HL-60 (cell line): ENCODE measurements around the gene COTL1.
A peak's percentile ranks its signal among the peaks of the same experiment; 100 is the strongest.

Experiments used
- DNase-seq, 2 experiments: peaks; one replicate each; pipeline ENCODE4 v3.0.0-alpha.2; 2010 to 2020; ENCODE audit warnings: low read depth in 1 of 2, low spot score in 1 of 2
- H3K27ac ChIP-seq: fragments of 250-450 bp; sonication (Bioruptor Pico); replicated peaks from 2 replicates; pipeline ENCODE4 v1.5.1; 2020; ENCODE audit warnings: mild to moderate bottlenecking, moderate library complexity
- H3K27me3 ChIP-seq: fragments of 250-450 bp; sonication (Bioruptor Pico); 2 replicates; pipeline ENCODE4 v1.5.1; 2021; ENCODE audit warnings: mild to moderate bottlenecking, moderate library complexity; ENCODE audit not compliant: insufficient read depth, poor library complexity, severe bottlenecking
- H3K4me3 ChIP-seq: replicated peaks from 2 replicates; pipeline ENCODE4 v1.5.1; 2011; ENCODE audit warnings: mild to moderate bottlenecking, control low read depth, low read length; ENCODE audit not compliant: insufficient read depth
- CTCF ChIP-seq: IDR thresholded peaks from one replicate; pipeline ENCODE4 v1.5.1; 2011; ENCODE audit warnings: low read length, control low read depth, inconsistent platforms; ENCODE audit not compliant: insufficient read depth
- GABPA ChIP-seq: IDR thresholded peaks from 2 replicates; pipeline ENCODE4 v1.6.1; 2012; ENCODE audit warnings: low read depth
- POLR2AphosphoS5 ChIP-seq: IDR thresholded peaks from 2 replicates; pipeline ENCODE4 v1.6.1; 2012; ENCODE audit warnings: low read depth
- REST ChIP-seq: IDR thresholded peaks from 2 replicates; pipeline ENCODE4 v1.6.1; 2012; ENCODE audit warnings: low read depth; ENCODE audit not compliant: insufficient replicate concordance
- SPI1 ChIP-seq: IDR thresholded peaks from 2 replicates; pipeline ENCODE4 v1.6.1; 2012; ENCODE audit warnings: low read depth, mild to moderate bottlenecking, borderline replicate concordance

COTL1 gene

GRCh38 chr16:84609563-84610177 lies 8.2 kb downstream of the COTL1 start:
- peak in 1 of 2 experiments; percentile 26 for DNase-seq
- peak overlapping the region; percentile 55 for H3K27ac ChIP-seq
- TF ChIP-seq POLR2AphosphoS5 (no peak), REST (no peak), CTCF (no peak), SPI1 (no peak), GABPA (no peak)
- H3K4me3 ChIP-seq, result no peak overlapping the region
- no peaks in the 10 kb centered on the region for H3K27me3 ChIP-seq

- Histone ChIP-seq H3K4me3 (no peak overlapping the region), H3K27ac (peak overlapping the region; percentile 55), H3K27me3 (no peaks in the 10 kb centered on the region)
- peak in 1 of 2 experiments; percentile 16 for DNase-seq
- TF ChIP-seq GABPA, result no peak
- TF ChIP-seq REST, result no peak
- no peak for TF ChIP-seq CTCF
- no peak for TF ChIP-seq POLR2AphosphoS5
- no peak for TF ChIP-seq SPI1
These were observed 9.6 kb downstream of the COTL1 start for GRCh38 chr16:84608282-84608681.

GRCh38 chr16:84607694-84608093 lies 10.2 kb downstream of the COTL1 start:
- Histone ChIP-seq H3K27me3 (no peaks in the 10 kb centered on the region), H3K27ac (peak overlapping the region; percentile 55), H3K4me3 (no peak overlapping the region)
- TF ChIP-seq REST (no peak), SPI1 (peak; percentile 93), POLR2AphosphoS5 (peak; percentile 43; the same call in 1 of the 2 replicates), GABPA (peak; percentile 39; the same call in 1 of the 2 replicates), CTCF (no peak)
- DNase-seq, result peak in 1 of 2 experiments; percentile 85
